Left hindlimb (tissue), 1 donor: ENCODE data around the gene B4GALT6.

Experiments used
- DNase-seq: peaks from one replicate; pipeline ENCODE4 v3.0.0-alpha.2; 2018

The B4GALT6 gene

DNA sequence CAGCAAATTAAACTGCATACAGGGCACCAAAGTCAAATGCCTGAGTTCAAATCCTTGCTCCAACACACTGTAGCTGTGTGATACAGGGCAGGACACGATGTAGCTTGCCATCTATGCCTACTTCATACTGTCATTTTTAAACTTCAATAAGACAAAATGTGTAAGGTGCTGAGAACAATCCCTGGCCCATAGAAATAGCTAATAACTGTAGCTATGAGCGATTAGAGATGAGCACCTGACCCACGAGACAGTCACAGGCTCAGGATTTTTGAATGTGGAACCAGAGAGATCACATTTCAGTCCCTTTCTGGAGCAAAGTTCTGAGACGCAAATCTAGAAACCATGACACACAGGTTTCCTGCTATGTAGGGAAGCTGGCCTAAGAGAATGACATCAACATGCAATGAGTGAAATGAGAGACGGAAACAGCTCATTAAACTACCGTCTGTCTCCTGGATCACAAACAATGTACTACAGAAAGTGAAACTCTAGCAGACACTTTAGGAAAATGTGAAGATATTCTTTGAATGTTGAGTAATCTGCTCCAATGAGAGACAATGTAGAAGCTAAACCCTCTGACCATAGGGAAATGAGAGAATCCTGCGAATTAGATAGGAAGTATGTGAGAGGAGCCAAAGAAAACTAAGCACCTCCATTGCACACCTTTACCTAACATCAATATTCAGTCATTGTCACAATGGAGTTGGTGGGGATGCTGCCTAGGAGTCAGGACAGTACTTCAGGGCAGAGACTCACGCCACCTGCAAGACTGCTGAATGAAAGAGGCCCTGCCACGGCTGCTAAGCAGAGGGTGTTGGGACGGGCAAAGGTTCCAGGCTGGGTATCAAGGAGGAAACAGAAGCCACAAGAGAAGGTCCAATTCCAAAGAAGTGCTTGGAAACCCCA is 25.5 kb downstream of the B4GALT6 start:
- DNase-seq = no peak

- DNase-seq = no peak
Observed at GRCh38 chr18:31657823-31658669, 26.3 kb downstream of the B4GALT6 start.

GRCh38 chr18:31656754-31657153 is 27.6 kb downstream of the B4GALT6 start:
- DNase-seq = no peak

GRCh38 chr18:31655354-31655753 is 29.0 kb downstream of the B4GALT6 start:
- DNase-seq = no peak

- no peak for DNase-seq
Observed at GRCh38 chr18:31652877-31653276, 31.5 kb downstream of the B4GALT6 start.

- no peak for DNase-seq
Observed at GRCh38 chr18:31652357-31652756, 32.0 kb downstream of the B4GALT6 start.

GRCh38 chr18:31651369-31651768 is 33.0 kb downstream of the B4GALT6 start:
- DNase-seq = no peak

DNA sequence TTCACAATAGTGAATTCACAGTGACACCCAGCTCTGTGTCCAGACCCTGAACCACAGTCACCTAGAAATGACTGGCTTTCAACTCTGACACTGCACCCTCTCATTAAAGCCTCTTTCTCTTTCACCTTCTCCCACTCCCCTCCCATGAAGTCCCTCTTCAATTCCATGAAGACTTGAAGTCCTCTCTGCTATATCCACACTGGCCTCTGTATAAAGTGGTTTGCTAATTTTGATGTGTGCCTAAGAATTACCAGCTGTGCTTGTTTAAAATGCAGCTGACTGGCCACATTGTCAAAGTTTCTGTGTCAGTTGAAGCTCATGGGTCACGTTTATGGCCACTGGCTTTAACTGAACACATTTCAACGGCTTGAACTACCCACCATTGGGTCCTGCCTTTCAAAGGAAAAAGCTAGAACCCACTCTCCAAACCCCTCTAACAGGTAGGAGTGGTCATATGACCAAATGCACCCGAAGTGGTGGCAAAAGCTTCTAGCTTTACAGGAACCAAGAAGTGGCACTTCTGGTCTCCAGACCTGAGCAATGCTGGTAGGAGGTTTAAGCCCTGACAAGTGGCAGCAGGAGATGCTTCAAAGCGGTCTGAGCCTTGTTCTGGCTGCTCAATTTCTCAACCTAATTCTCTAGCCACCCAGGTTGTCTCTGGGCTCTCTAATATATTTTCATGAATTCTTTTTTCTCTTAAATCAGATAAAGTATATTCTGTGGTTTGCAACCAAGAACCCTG is 34.2 kb downstream of the B4GALT6 start:
- no peak for DNase-seq

- DNase-seq = no peak
Observed at GRCh38 chr18:31649449-31649848, 34.9 kb downstream of the B4GALT6 start.

DNA sequence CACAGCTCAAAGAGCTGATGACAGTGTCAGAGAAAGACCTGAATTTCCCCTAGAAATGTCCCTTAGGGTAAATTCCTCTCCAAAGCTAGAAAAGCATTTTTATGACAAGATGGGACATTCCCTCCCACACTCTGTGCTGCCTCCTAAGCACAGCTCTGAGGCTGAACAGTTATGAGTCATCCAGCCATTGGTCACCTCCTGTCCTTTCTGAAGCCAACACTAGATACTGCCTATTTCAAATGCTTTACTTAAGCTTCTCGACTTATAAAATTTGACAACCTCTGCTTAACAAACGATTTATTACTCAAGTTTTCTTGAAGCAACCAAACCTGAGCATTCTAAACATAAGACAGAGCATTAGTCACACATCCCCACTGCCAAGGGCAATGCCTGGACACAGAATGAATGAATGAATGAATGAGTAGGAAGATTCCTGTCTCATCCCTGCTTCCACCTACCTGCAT is 35.4 kb downstream of the B4GALT6 start:
- DNase-seq = no peak

GRCh38 chr18:31648458-31648857 is 35.9 kb downstream of the B4GALT6 start:
- no peak for DNase-seq

DNA sequence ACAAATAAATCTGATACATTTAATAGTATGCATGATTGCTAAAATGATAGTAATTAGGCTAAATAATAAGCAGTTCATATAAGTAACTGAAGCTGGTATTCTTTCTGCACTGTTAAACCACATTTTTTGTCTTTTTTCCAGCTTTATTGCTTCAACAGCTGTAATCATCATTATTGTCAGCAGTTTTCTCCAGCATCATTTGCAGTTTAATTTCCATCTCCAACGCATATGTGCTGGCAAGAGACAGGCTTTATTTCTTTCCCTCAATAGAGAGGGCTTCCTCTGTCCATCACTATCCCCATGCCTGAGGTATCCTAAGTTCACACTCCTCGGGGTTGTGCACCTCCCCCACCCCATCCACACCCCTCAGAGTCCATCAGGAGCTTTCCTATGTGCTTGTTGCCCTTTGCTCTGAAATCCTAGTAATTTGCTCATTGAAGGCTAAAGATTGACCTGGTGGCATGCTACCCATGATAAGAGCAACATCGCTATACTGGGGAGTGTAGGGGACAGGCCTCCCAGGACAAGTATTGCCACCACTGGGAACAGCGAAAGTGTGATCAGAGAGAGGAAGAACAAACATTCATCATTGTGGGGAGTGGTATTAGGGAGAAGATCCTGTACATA is 37.1 kb downstream of the B4GALT6 start:
- DNase-seq = no peak

- DNase-seq = no peak
Observed at GRCh38 chr18:31646332-31647126, 37.9 kb downstream of the B4GALT6 start.

DNA sequence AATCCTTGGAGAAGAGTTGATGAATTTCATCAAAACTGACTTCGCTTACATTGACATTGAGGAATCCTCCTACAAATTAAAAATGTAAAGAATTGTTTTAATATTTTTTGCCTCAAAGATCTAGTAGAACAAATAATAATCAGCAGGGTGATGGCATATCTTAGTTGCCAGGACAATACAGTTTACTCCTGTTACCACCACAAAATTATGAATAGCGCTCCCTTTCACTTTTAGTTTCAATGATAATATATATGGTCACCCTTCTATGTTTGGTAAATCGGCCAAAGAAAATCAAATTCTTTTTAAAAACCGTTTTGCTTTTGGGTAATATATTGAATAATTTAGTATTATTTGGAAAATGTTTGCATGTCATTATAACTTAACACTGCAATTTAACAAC is 39.0 kb downstream of the B4GALT6 start:
- DNase-seq = no peak

- DNase-seq = no peak
Observed at GRCh38 chr18:31643003-31643402, 41.4 kb downstream of the B4GALT6 start.

GRCh38 chr18:31637445-31637844 is 46.9 kb downstream of the B4GALT6 start:
- no peak for DNase-seq

DNA sequence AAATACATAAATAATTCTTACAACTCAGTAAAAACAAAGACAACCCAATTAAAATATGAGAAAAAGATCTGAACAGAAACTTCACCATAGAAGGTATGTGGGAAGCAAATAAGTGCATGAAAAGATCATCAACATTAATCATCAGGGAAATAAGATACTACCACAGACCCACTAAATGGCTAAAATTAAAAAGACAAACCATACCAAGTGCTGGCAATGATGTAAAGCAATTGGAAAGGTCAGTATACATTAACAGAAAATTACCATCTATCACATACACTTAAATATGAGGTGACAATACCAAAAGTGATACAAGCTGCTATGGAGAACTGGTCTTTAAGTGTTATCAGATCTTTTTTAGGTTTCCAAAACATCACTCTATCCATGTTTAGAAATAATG is 48.0 kb downstream of the B4GALT6 start:
- no peak for DNase-seq

DNA sequence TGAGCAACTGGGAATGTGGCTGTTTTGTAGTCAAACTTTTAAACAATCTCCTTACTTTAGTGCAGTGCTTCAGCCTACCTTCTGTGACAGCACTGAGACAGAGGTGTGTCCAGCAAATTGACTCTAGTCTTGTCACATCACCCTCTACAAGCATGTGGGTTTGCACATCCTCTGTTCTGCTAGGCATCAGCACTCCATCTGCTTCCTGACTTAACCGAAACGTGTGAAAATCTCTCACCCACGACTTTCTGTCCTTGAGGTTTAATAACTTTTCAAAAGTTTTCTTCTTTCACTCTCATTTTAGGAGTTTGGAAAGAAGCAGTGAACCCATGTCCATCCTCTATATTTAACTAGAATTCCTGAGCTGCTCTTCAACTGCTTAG is 50.1 kb downstream of the B4GALT6 start:
- DNase-seq = no peak

- no peak for DNase-seq
Observed at GRCh38 chr18:31633392-31634330, 50.7 kb downstream of the B4GALT6 start.

- no peak for DNase-seq
Observed at GRCh38 chr18:31632356-31632755, 52.0 kb downstream of the B4GALT6 start.

DNA sequence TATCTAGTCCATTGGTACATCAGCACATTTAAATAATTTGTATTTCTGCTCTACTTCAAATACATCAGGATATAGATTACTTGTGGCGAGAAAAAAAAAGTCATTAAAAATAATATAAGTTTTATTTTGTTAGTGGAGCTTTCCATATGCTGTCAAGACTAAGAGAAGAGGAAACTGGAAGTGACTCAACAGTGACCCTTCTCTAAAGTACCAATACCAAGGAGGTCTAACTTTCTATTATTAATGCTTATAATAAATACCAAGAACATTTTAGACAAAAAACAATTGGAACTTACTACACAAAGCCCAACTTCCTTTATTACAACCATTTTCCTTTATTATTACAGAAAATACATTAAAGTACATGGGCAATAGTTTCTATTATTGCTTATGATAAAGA is 52.9 kb downstream of the B4GALT6 start:
- no peak for DNase-seq
